ENCODE measurements around the gene LRRC8B. TPM values are rescaled to one million over a fixed set of nuclear protein-coding genes. Genes with fewer than 3 reads are reported as not detected.

Gene LRRC8B
- total and polyA plus RNA-seq, 9 of the 15 experiments (the other 6 are each of a cell fraction or from before 2014, with no cell fraction given), result 4.3 to 43.7 (median 14.4) TPM

DNA sequence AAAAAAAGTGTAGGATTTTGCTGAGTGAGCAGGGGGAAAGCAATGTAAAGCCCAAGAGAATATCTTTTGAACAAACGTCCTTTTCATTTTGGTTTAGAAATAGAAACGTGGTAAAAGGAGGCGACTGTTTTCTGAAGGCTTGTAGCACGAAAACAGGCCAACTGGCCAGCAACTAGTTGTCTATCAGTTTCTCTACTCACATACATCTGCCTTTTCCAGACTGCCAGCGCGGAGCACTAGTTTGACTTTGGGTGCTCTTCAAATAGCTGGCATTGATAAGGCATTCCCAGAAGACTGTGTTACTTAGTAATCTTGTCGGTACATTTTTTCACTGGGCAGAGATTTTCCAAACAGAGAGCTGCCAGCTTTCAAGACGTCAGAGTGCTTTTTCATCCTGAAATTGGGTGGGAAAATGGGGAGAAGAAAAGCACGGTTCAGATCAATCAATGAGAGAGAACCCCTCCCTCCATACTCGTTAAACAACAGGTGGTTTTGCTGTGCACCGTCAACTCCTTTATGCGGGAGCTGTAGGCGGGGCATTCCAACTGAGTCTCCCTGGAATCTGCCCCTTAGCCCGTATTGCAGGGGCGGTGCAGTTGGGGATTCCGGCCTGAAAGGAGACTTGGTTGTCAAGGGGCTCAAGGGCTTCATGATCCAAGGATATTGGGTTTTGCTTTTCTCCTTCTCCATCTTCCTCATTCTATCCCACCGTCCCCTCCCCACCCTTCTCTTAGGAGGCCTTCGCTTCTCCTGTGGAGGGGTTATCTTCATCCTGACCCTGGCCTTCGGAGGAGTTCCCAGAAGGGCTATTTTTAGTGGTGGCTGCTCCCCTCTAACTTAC lies 107.4 kb downstream of the LRRC8B start (continued):
- TF ChIP-seq TCF7 (IDR thresholded peaks at IDR 0.05; ENCODE audit: borderline replicate concordance) (no peak), NCOA6 (IDR thresholded peaks at IDR 0.05) (no peak), NONO (IDR thresholded peaks at IDR 0.05; ENCODE audit: low read depth in 2 of 2, low read length in 1 of 2) (no peak), MEF2A (IDR thresholded peaks at IDR 0.05; ENCODE audit: control insufficient read depth, low read depth, low read length) (peak; percentile 68; the same call in 1 of the 2 replicates), ATF7 (IDR thresholded peaks at IDR 0.05) (0 out of 2 replicates have a peak, but pooled peaks have one; percentile 7), ETS1 (conservative IDR thresholded peaks at IDR 0.05; ENCODE audit: control insufficient read depth, low read depth, low read length) (no peak), GABPB1 (CRISPR knock-in tag; IDR thresholded peaks at IDR 0.05) (no peak), DPF2 (IDR thresholded peaks at IDR 0.05) (0 out of 2 replicates have a peak, but pooled peaks have one; percentile 28), RBFOX2 (IDR thresholded peaks at IDR 0.05; ENCODE audit: low read depth, low read length) (no peak), NCOA1 (IDR thresholded peaks at IDR 0.05; ENCODE audit: low read depth) (no peak), MEF2D (tag; conservative IDR thresholded peaks at IDR 0.05; ENCODE audit: low read depth) (peak; percentile 68), RCOR1 (IDR thresholded peaks at IDR 0.05; ENCODE audit: borderline replicate concordance in 1 of 2, low read depth in 2 of 2, low read length in 2 of 2) (peak in 1 of 2 experiments; percentile 28; a peak in 1 of 4 replicates), L3MBTL2 (IDR thresholded peaks at IDR 0.05) (peak; percentile 5; the same call in 1 of the 2 replicates)
- TF ChIP-seq, protein P1, sequence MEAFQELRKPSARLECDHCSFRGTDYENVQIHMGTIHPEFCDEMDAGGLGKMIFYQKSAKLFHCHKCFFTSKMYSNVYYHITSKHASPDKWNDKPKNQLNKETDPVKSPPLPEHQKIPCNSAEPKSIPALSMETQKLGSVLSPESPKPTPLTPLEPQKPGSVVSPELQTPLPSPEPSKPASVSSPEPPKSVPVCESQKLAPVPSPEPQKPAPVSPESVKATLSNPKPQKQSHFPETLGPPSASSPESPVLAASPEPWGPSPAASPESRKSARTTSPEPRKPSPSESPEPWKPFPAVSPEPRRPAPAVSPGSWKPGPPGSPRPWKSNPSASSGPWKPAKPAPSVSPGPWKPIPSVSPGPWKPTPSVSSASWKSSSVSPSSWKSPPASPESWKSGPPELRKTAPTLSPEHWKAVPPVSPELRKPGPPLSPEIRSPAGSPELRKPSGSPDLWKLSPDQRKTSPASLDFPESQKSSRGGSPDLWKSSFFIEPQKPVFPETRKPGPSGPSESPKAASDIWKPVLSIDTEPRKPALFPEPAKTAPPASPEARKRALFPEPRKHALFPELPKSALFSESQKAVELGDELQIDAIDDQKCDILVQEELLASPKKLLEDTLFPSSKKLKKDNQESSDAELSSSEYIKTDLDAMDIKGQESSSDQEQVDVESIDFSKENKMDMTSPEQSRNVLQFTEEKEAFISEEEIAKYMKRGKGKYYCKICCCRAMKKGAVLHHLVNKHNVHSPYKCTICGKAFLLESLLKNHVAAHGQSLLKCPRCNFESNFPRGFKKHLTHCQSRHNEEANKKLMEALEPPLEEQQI (IDR thresholded peaks at IDR 0.05), result no peak
- TF ChIP-seq, protein P2, sequence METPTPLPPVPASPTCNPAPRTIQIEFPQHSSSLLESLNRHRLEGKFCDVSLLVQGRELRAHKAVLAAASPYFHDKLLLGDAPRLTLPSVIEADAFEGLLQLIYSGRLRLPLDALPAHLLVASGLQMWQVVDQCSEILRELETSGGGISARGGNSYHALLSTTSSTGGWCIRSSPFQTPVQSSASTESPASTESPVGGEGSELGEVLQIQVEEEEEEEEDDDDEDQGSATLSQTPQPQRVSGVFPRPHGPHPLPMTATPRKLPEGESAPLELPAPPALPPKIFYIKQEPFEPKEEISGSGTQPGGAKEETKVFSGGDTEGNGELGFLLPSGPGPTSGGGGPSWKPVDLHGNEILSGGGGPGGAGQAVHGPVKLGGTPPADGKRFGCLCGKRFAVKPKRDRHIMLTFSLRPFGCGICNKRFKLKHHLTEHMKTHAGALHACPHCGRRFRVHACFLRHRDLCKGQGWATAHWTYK (CRISPR knock-in tag; IDR thresholded peaks at IDR 0.05), result no peak
